ENCODE measurements around the gene C17orf113. TPM values are rescaled to one million over a fixed set of nuclear protein-coding genes. Genes with fewer than 3 reads are reported as not detected.

Gene C17orf113
- polyA plus RNA-seq, 1 experiment, result 0.07 TPM

DNA sequence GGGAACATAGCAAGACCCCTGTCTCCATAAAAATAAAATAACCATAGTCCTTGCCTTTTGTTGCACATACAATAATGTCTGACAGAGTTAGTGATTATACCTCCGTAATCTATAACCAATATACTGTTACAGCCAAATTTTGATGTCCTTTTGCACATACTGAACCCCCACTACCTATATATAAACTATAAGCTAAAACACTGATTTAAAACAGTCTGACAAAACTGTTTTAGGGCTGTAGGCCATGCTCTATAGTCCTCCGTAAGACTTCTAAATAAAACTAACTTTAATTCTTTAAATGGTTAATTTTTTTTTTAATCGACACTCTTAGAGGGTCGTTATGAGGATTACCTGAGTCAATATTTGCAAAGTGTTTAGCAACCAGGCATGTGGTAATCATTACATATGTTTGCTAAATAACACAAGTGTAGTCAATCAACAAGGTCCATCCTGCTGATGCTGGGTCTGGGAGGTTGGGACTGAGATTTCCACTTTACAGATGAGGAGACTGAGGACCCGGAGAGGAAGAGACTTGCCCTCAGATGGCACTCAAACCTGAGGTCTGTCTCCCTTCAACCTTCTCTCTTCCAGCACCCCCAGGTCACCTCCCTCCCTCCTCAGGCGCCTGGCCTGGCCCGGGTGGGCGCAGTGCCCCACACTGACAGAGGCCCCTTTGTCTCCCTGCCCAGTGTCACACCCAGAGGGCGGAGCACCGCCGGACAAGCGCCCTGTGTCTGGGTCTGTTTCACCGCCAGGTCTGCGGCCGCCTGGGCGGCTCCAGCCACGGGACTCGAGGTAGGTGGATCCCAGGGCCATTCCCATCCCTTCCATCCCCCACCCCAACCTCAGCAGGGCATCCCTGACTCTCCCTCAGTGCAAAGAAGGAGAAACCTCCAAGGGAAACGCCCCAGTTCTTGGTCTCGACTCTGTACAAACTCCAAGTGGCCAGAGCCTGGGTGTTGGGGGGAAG is 37.6 kb upstream of the C17orf113 start:
- CTCF ChIA-PET, result interaction anchor here (0.8 to 1.4 kb wide), 2 partner anchors 9 to 13 kb away, joined by 3 to 5 read pairs; no protein-coding TSS in a partner anchor
- Histone ChIP-seq H3K4me3 (ENCODE audit: low read depth, low read length) (no peak overlapping the region), H3K27ac (ENCODE audit: low read depth, low read length) (no peak overlapping the region), H3K27me3 (ENCODE audit: control insufficient read depth, insufficient read depth, low read length) (peaks cover 20% of the 10 kb centered on the region), H3K9me3 (ENCODE audit: control insufficient read depth, insufficient read depth, low read length) (no peaks in the 10 kb centered on the region)
- DNase-seq (ENCODE audit: low read depth, low spot score), result no peak
- TF ChIP-seq, protein P1, sequence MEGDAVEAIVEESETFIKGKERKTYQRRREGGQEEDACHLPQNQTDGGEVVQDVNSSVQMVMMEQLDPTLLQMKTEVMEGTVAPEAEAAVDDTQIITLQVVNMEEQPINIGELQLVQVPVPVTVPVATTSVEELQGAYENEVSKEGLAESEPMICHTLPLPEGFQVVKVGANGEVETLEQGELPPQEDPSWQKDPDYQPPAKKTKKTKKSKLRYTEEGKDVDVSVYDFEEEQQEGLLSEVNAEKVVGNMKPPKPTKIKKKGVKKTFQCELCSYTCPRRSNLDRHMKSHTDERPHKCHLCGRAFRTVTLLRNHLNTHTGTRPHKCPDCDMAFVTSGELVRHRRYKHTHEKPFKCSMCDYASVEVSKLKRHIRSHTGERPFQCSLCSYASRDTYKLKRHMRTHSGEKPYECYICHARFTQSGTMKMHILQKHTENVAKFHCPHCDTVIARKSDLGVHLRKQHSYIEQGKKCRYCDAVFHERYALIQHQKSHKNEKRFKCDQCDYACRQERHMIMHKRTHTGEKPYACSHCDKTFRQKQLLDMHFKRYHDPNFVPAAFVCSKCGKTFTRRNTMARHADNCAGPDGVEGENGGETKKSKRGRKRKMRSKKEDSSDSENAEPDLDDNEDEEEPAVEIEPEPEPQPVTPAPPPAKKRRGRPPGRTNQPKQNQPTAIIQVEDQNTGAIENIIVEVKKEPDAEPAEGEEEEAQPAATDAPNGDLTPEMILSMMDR (IDR thresholded peaks at IDR 0.05; ENCODE audit: low read depth, low read length), result no peak
- POLR2A ChIA-PET, result interaction anchor here (0.5 to 0.6 kb wide), 2 partner anchors 114 to 119 kb away, joined by 3 to 6 read pairs; no protein-coding TSS in a partner anchor

DNA sequence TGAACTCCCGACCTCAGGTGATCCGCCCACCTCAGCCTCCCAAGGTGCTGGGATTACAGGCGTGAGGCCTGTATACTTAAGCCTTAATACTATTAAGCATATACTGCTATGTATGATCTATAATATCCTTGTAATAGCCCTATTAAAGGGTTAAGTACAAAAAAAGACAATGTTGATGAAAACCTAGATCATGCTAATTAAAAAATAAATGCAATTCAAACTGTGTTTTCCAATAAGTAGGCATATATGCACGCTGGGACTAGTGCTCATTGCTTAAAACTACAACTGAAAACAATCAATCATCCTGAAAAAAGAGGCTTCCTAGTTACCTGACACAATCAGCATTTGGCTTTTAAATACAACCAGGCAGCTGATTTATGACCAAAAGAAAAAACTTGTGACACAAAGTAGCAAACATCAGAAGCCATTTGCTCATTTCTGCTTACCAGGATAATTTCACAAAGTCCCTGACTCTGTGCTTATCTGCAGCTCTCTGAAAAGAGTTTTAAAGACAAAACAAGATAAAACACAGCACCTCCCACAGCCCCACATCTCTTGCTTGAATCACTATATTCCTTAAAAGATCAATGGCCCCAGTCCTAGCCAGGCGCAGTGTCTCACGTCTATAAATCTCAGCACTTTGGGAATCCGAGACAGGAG is 36.8 kb upstream of the C17orf113 start:
- Histone ChIP-seq H3K4me3 (ENCODE audit: low read depth, low read length) (no peak overlapping the region), H3K27ac (ENCODE audit: low read depth, low read length) (no peak overlapping the region), H3K9me3 (ENCODE audit: control insufficient read depth, insufficient read depth, low read length) (no peaks in the 10 kb centered on the region), H3K27me3 (ENCODE audit: control insufficient read depth, insufficient read depth, low read length) (peaks cover 18% of the 10 kb centered on the region)
- CTCF ChIA-PET, result interaction anchor here (0.8 to 1.4 kb wide), 2 partner anchors 9 to 14 kb away, joined by 3 to 5 read pairs; no protein-coding TSS in a partner anchor
- DNase-seq (ENCODE audit: low read depth, low spot score), result no peak
- POLR2A ChIA-PET, result no interaction called here
- TF ChIP-seq, protein P1 (IDR thresholded peaks at IDR 0.05; ENCODE audit: low read depth, low read length), result no peak

DNA sequence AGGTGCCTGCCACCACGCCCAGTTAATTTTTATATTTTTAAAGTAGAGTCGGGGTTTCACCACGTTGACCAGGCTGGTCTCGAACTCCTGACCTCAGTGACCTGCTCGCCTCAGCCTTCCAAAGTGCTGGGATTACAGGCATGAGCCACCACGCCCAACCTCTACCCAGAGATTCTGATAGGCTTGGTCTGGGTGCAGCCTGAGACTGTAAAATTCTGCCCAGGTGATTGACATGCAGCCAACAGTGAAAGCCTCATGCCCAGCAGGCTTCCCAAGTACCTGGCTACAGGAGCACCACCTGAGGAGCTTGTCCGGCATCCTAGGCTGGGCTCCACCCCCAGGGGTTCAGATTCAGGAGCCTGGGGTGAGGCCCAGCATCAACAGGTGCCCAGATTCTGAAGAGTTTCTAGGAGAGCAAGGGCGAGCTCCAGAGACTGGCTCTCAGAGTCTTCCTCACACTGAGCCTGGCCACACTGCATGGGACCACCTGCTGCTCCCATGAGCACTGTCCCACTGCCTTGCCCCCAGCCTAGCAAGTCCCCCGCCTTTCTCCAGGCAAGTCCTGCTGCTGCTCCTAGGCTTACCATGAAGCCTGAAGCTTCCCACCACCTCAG is 31.2 kb upstream of the C17orf113 start:
- no peak overlapping the region for H3K27ac ChIP-seq (ENCODE audit: low read depth, low read length)
- TF ChIP-seq, protein P1 (IDR thresholded peaks at IDR 0.05; ENCODE audit: low read depth, low read length), result no peak
- no peak overlapping the region for H3K4me3 ChIP-seq (ENCODE audit: low read depth, low read length)
- no peaks in the 10 kb centered on the region for H3K9me3 ChIP-seq (ENCODE audit: control insufficient read depth, insufficient read depth, low read length)
- POLR2A ChIA-PET, result no interaction called here
- no peak for DNase-seq (ENCODE audit: low read depth, low spot score)
- CTCF ChIA-PET, result no interaction called here
- peaks cover 32% of the 10 kb centered on the region for H3K27me3 ChIP-seq (ENCODE audit: control insufficient read depth, insufficient read depth, low read length)

DNA sequence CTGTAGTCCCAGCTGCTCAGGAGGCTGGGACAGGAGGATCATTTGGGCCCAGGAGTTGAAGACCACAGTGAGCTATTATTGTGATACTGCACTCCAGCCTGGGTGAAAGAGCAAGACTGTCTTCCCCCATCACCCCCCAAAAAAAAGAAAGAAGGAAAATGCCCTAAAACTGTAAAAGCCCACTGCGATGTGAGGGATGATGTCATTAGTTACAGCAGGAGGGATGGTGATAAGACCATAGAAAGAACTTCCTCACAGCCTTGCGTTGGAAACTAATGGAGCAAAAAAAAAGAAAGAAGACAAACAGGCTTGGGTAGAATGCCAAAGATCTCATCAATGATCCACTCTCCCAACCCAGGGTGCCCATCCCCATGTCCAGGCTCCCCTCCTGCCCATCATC is 29.1 kb upstream of the C17orf113 start:
- H3K4me3 ChIP-seq (ENCODE audit: low read depth, low read length), result no peak overlapping the region
- no peak for DNase-seq (ENCODE audit: low read depth, low spot score)
- peaks cover 35% of the 10 kb centered on the region for H3K27me3 ChIP-seq (ENCODE audit: control insufficient read depth, insufficient read depth, low read length)
- H3K9me3 ChIP-seq (ENCODE audit: control insufficient read depth, insufficient read depth, low read length), result no peaks in the 10 kb centered on the region
- POLR2A ChIA-PET, result no interaction called here
- no peak overlapping the region for H3K27ac ChIP-seq (ENCODE audit: low read depth, low read length)
- TF ChIP-seq, protein P1 (IDR thresholded peaks at IDR 0.05; ENCODE audit: low read depth, low read length), result no peak
- CTCF ChIA-PET, result interaction anchor here (0.9 to 1.5 kb wide), 2 partner anchors 14 to 54 kb away, joined by 3 read pairs; no protein-coding TSS in a partner anchor
